Measurements from ENCODE around the gene TRIM38. TPM values are rescaled to one million over a fixed set of nuclear protein-coding genes. Genes with fewer than 3 reads are reported as not detected.
A peak's percentile ranks its signal among the peaks of the same experiment; 100 is the strongest.

Gene TRIM38
- total and polyA plus RNA-seq, 2 of the 13 experiments (the other 11 are each of a cell fraction or from before 2014, with no cell fraction given) = 2.5 to 3.1 TPM

DNA sequence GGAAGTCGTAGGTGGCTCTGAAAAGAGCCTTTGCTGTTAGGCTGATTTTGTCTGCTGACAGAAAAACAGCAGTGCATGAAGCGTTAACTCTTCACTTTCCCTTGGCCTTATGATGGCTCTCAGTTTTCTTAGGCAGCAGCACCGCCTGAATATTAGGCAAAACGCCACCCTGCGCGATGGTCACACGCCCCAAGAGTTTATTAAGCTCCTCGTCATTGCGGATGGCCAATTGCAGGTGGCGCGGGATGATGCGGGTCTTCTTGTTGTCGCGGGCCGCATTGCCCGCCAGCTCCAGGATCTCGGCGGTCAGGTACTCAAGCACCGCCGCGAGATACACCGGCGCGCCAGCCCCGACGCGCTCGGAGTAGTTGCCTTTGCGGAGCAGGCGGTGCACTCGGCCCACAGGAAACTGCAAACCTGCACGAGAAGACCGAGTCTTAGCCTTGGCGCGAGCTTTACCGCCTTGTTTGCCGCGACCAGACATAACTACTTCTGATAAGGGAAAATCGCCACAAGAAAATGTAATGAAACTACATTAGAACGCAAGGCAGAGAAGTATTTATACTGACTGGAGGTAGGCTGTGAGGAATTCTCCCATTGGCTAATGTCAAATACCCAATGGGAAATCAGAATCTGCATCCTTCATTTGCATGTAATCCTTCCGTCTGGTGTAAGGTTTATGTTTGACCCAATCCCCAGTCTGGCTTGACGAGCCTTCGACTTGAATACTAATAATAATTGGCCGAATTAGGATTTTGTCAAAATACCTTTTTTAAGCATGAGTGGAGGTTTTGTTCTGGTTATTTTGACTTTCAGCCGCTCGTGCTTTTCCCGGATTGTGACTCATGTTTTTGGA, 70.7 kb downstream of the TRIM38 start (continued):
- TF ChIP-seq SOX6 (IDR thresholded peaks at IDR 0.05) (no peak), SOX6 (CRISPR knock-in tag; IDR thresholded peaks at IDR 0.05) (peak; percentile 47), ZNF530 (CRISPR knock-in tag; IDR thresholded peaks at IDR 0.05; ENCODE audit: low read depth) (0 out of 2 replicates have a peak, but pooled peaks have one; percentile 26), YEATS4 (CRISPR knock-in tag; IDR thresholded peaks at IDR 0.05; ENCODE audit: borderline replicate concordance) (no peak; the same call in 1 of the 2 replicates), NONO (IDR thresholded peaks at IDR 0.05) (no peak), NONO (CRISPR knock-in tag; conservative IDR thresholded peaks at IDR 0.05) (no peak; the same call in 1 of the 2 replicates), SRSF9 (IDR thresholded peaks at IDR 0.05; ENCODE audit: borderline replicate concordance, insufficient read depth, low read depth, low read length, poor library complexity, severe bottlenecking) (no peak), HDAC1 (CRISPR knock-in tag; IDR thresholded peaks at IDR 0.05) (peak; percentile 72), ZFP1 (CRISPR knock-in tag; IDR thresholded peaks at IDR 0.05) (no peak; the same call in 1 of the 2 replicates), HNRNPH1 (optimal IDR thresholded peaks at IDR 0.05; ENCODE audit: low read depth, low read length) (no peak), SP2 (CRISPR knock-in tag; IDR thresholded peaks at IDR 0.05) (no peak), KAT7 (CRISPR knock-in tag; IDR thresholded peaks at IDR 0.05; ENCODE audit: borderline replicate concordance) (peak; percentile 65; the same call in 1 of the 2 replicates), SMC3 (IDR thresholded peaks at IDR 0.05; ENCODE audit: low read length) (no peak), RARG (CRISPR knock-in tag; IDR thresholded peaks at IDR 0.05; ENCODE audit: low read depth) (no peak), KMT2A (CRISPR knock-in tag; IDR thresholded peaks at IDR 0.05) (no peak; the same call in 1 of the 2 replicates)
- TF ChIP-seq, protein P1, sequence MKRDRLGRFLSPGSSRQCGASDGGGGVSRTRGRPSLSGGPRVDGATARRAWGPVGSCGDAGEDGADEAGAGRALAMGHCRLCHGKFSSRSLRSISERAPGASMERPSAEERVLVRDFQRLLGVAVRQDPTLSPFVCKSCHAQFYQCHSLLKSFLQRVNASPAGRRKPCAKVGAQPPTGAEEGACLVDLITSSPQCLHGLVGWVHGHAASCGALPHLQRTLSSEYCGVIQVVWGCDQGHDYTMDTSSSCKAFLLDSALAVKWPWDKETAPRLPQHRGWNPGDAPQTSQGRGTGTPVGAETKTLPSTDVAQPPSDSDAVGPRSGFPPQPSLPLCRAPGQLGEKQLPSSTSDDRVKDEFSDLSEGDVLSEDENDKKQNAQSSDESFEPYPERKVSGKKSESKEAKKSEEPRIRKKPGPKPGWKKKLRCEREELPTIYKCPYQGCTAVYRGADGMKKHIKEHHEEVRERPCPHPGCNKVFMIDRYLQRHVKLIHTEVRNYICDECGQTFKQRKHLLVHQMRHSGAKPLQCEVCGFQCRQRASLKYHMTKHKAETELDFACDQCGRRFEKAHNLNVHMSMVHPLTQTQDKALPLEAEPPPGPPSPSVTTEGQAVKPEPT (CRISPR knock-in tag; IDR thresholded peaks at IDR 0.05; ENCODE audit: low read depth) = peak; percentile 30; the same call in 1 of the 2 replicates
- TF ChIP-seq, protein P2, sequence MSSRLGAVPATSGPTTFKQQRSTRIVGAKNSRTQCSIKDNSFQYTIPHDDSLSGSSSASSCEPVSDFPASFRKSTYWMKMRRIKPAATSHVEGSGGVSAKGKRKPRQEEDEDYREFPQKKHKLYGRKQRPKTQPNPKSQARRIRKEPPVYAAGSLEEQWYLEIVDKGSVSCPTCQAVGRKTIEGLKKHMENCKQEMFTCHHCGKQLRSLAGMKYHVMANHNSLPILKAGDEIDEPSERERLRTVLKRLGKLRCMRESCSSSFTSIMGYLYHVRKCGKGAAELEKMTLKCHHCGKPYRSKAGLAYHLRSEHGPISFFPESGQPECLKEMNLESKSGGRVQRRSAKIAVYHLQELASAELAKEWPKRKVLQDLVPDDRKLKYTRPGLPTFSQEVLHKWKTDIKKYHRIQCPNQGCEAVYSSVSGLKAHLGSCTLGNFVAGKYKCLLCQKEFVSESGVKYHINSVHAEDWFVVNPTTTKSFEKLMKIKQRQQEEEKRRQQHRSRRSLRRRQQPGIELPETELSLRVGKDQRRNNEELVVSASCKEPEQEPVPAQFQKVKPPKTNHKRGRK (CRISPR knock-in tag; IDR thresholded peaks at IDR 0.05) = no peak
- TF ChIP-seq, protein P3, sequence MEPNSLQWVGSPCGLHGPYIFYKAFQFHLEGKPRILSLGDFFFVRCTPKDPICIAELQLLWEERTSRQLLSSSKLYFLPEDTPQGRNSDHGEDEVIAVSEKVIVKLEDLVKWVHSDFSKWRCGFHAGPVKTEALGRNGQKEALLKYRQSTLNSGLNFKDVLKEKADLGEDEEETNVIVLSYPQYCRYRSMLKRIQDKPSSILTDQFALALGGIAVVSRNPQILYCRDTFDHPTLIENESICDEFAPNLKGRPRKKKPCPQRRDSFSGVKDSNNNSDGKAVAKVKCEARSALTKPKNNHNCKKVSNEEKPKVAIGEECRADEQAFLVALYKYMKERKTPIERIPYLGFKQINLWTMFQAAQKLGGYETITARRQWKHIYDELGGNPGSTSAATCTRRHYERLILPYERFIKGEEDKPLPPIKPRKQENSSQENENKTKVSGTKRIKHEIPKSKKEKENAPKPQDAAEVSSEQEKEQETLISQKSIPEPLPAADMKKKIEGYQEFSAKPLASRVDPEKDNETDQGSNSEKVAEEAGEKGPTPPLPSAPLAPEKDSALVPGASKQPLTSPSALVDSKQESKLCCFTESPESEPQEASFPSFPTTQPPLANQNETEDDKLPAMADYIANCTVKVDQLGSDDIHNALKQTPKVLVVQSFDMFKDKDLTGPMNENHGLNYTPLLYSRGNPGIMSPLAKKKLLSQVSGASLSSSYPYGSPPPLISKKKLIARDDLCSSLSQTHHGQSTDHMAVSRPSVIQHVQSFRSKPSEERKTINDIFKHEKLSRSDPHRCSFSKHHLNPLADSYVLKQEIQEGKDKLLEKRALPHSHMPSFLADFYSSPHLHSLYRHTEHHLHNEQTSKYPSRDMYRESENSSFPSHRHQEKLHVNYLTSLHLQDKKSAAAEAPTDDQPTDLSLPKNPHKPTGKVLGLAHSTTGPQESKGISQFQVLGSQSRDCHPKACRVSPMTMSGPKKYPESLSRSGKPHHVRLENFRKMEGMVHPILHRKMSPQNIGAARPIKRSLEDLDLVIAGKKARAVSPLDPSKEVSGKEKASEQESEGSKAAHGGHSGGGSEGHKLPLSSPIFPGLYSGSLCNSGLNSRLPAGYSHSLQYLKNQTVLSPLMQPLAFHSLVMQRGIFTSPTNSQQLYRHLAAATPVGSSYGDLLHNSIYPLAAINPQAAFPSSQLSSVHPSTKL (CRISPR knock-in tag; IDR thresholded peaks at IDR 0.05) = no peak
- TF ChIP-seq, protein P4, sequence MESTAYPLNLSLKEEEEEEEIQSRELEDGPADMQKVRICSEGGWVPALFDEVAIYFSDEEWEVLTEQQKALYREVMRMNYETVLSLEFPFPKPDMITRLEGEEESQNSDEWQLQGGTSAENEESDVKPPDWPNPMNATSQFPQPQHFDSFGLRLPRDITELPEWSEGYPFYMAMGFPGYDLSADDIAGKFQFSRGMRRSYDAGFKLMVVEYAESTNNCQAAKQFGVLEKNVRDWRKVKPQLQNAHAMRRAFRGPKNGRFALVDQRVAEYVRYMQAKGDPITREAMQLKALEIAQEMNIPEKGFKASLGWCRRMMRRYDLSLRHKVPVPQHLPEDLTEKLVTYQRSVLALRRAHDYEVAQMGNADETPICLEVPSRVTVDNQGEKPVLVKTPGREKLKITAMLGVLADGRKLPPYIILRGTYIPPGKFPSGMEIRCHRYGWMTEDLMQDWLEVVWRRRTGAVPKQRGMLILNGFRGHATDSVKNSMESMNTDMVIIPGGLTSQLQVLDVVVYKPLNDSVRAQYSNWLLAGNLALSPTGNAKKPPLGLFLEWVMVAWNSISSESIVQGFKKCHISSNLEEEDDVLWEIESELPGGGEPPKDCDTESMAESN (CRISPR knock-in tag; conservative IDR thresholded peaks at IDR 0.05) = peak; percentile 67
